NCI-H2227 (cell line): ENCODE results near the gene FOLR1.

ENCODE experiments used
- DNase-seq: peaks from one replicate; lab custom pipeline; 2025; ENCODE audit not compliant: unreplicated experiment; lab: John Stamatoyannopoulos, UW

The FOLR1 gene

DNA sequence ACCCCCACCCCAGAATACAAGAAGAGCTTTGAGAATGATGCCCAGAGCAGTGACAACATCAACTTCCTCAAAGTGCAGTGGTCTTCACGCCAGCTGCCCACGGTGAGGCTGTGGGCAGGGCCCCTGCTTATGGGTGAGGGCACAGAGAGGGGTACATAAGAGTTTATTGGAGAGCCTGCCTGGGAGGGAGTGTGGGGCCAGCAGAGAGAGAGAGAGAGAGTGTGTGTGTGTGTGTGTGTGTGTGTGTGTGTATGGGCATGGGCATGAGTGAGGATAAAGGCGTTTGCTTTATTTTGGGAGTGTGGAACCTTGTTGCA, 42.5 kb downstream of the FOLR1 start:
- DNase-seq, result no peak

DNA sequence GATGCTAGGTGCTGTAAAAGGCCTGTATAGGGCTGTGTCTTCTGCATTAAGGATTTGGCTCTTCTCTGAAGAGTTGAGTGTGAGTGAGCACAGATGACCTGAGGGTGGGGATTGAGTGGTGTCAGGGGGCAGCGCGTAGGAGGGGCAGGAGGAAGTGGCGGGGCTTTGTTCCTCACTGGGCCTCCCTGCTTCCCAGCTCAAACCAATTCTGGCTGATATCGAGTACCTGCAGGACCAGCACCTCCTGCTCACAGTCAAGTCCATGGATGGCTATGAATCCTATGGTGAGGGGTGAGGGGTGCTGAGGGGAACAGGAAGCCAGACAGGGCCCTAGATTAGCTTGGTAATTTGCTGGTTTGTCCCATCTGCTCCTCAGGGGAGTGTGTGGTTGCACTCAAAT, 43.0 kb downstream of the FOLR1 start:
- DNase-seq, result no peak

DNA sequence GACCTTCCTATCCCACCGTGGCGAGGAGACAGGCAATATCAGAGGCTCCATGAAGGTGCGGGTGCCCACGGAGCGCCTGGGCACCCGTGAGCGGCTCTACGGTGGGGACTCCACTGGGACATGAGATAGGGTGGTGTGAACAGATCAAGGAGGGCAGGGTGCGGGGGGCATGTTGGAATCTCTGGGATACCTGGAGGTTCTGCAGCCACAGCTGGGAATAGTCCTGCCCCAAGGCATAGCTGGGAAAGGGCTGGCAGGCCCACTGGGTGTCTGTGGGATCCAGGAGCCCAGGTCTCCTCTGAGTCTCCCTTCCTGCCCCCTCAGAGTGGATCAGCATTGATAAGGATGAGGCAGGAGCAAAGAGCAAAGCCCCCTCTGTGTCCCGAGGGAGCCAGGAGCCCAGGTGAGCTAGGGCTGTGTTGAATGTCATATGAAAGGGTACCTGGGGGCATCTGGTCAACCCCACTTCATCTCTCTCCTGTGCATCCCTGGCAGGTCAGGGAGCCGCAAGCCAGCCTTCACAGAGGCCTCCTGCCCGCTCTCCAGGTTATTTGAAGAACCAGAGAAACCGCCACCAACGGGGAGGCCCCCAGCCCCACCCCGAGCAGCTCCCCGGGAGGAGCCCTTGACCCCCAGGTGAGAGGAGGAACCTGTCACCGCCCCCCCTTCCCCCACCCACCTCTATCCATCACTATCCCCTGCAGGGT, 43.6 kb downstream of the FOLR1 start:
- DNase-seq, result no peak

DNA sequence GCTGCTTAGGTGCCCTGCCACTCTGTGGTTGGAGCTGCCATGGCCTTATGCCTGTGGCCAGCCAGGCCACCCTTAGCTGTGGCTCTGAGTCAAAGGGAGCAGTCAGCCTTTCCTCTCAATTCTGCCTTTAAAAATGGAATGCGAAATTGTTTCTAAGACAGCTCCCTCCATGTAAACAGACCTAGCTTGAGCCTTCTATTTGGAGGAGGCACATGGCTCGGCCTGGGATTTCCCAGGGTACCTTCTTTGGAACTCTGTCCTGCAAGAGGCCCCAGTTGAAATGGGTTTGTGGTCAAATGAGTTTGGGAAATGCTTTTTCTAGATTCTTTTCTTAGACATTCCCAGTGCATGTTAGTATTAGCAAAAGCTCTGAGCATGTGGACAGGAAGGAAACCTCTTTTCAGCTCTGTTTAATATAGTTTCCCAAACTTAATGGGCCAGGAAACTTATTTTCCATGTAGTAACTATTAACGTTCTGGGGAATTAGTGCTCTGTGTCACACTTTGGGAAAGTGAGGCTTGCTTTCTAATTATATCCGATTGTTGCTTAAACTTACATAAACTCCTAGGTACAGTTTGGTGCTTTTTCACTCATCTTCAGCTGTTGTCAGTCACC, 44.2 kb downstream of the FOLR1 start:
- no peak for DNase-seq

DNA sequence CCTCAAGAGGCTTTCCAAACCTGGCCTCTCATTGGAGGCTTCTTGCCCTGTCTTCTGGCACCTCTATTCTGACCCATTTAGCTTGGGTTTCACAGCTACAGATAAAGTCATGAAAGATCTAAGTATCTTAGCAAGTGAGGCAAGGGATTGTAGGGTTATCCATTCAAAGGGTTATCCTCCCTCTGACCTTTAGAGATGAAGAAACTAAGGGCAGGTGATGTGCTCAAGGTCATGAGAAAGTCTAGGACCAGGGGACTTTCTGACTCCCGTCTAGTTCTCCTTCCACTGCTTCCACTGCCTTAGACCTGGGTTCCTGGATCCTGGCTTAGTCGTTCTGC, 44.8 kb downstream of the FOLR1 start:
- no peak for DNase-seq

DNA sequence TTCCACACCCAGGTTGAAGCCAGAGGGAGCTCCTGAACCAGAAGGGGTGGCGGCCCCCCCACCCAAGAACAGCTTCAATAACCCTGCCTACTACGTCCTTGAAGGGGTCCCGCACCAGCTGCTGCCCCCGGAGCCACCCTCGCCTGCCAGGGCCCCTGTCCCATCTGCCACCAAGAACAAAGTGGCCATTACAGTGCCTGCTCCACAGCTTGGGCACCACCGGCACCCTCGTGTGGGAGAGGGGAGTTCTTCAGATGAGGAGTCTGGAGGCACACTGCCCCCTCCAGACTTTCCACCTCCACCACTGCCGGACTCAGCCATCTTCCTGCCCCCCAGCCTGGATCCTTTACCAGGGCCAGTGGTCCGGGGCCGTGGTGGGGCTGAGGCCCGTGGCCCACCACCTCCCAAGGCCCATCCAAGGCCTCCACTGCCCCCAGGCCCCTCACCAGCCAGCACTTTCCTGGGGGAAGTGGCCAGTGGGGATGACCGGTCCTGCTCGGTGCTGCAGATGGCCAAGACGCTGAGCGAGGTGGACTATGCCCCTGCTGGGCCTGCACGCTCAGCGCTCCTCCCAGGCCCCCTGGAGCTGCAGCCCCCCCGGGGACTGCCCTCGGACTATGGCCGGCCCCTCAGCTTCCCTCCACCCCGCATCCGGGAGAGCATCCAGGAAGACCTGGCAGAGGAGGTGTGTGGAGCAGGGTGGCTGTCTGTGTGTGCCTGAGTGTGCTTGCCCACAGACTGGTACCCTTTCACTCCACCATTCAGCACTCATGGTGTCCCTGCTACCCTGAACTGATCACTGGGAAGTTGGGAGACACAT, 45.4 kb downstream of the FOLR1 start:
- DNase-seq, result no peak

DNA sequence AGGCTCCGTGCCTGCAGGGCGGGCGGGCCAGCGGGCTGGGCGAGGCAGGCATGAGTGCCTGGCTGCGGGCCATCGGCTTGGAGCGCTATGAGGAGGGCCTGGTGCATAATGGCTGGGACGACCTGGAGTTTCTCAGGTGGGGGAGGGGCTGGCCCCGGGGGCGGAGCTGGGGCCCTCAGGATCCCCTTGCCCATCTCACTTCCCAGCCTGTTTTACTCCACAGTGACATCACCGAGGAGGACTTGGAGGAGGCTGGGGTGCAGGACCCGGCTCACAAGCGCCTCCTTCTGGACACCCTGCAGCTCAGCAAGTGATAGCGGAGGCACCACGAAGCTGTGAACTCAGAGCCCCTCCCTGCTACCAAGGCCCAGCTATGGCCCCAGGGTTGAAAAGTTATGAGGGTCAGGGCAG, 46.1 kb downstream of the FOLR1 start:
- DNase-seq, result no peak

DNA sequence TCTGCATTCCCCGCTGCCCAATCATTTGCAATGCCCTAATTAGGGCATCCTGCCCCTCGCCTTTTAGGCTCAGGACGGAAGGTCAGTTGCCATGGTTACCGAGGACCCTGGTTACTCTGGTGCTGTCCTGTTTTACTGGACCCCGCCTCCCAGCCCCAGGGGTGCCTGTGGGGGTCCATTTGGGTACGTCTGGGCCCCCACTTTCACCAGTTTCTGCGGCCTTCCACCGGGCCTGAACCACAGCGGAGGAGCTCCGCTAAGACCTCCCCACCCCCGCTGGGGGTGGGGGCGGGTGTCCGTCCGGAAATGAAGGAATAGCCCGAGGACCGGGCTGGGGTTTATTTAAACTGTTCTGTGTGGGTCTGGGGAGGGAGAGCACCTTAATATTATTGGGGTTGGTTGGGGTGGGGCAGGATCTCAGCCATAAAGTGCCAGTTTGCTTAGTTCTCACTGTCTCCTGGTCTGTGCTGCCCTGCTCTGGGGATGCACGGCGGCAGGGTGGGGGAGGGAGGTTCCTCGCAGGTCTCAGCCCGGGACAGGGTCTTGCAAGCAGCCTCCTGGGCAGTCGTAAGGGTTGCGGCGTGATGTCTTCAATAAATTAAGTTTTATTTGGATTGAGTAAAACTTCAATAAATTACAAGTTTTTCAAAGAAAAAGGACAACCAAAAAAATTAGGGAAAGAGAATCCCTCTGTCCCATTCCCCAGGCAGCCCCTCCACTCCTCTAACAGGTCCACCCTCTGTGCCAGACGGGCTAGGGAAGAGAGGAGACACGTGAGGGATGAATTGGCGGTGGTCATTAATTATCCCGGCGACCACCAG, 46.8 kb downstream of the FOLR1 start:
- DNase-seq, result no peak

DNA sequence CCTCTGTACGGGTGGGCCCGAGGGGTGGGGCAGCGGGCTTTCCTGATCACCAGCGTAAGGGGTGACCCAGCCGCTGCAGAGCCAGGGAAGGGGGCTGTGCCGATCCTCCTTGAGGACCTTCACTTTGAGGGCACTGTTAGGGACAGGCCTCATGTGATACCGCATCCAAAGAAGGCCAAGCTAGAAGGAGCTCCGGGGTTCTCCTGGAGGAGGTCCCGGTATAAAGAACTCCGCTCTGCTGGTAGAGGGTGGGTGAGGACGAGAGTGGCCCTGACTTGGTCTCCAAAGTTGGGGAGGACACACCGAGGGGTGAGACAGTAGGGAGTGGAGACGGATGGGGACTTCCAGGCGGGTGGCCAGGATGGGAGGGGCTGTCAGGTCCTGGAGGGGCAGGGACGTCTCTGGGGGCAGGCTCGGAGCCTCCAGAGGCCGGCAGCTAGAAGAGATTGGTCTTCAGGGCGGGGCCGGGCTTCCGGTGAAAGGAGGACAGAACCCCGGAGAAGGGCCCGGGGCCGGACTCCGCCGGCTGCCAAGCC, 47.4 kb downstream of the FOLR1 start:
- DNase-seq, result no peak

DNA sequence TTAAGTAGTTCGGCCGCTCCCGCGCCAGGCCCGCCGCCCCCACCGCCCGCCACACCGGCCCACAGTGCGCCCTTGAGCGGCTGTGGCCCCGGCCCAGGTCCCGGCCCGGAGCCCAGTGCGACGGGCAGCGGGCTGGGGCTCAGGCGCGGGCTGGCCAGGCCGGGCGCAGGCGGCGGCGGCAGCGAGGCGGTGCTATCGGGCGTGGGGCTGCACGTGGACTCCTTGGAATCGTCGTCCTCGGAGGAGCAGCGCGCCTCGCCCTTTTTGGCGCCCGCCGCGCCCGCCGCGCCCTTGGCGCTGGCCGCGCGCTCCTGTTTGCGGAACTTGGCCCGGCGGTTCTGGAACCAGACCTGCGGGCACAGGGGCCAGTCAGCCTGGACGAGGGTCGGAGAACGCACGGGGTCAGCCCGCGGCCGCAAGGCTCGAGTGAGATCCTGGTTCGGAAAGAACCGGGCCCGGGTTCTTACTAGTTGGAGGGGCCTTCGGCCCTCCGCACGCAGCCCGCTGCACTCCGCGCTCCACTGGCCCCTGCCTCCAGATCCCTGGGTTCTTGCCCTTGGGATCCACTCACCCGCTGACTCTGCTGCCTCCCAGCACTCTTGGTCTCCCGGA, 48.0 kb downstream of the FOLR1 start:
- no peak for DNase-seq

DNA sequence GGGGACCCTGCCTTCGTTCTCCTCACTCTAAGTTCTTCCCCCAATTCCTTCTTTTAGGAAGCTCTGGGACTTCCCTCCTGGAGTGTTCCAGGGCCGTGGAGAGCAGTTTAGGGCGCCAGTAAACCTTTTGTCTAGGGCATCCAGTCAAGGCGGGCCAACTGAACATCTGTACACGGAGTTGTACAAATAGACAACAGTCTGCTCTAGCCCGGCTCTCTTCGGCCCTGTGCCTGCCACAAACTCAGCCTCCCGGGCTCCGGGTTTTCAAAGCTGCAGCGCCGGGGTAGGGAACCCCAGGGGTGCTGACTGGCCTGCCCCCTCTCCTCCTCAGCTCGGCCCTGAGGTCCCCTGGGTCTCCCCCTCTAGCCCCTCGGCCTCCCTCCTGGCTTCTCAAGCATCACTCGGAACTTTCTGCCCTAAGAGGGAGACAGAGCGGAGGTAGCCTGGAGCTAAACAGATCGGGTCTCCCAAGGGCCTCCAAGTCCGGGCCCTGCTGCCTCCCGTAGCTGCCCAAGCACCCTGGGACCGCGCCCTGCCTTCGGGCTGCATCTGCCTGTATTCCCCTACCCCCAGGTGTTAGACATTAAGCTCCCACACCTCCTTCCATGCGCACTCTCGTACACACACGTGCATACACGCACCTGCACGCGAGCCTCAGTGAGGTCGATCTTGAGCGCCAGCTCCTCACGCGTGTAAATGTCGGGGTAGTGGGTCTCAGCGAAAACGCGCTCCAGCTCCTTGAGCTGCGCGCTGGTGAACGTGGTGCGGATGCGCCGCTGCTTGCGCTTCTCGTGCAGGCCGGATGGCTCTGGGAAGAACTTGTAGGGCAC, 48.7 kb downstream of the FOLR1 start:
- DNase-seq, result no peak

DNA sequence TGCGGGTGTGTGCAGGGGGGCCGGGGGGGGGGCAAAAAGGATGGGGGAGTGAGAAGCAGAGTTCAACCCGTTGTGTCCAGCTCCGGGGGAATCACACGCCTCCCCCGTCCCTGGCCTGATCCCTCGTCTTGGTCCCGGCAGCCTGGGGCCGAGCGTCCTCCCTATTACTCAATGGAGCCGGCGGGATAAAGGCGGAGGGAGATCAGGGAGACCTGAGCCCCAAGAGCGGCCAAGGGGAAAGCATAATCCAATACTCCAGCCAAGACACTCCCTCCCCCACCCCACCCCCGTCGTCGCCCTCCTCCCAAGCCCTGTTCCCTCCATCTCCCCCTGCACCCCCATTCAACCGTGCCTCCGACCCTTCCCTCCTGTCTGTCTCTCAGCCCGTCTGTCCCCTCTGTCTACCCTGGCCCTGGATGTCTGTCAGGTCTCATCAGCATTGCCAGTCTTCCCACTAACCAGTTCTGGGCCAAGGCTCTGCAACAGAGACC, 49.4 kb downstream of the FOLR1 start:
- no peak for DNase-seq

DNA sequence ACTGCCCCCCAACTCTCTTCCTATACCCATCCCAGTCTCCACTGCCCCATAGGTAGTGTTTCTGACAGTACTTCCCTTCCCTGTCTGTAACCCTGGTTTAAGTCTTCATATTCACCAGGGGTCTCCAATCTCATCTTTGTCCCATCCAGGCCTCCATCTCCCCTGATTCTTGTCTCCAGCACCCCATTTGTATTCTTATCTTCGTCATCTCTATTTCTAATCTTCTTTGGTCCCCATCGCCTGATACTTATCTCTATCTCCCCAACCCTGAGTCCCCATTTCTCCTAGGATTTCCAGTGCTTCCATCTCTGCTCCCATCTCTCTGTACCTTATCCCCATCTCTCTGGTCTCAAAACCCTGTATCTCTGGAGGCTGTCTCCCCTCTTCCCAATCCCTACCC, 50.2 kb downstream of the FOLR1 start:
- DNase-seq, result no peak

DNA sequence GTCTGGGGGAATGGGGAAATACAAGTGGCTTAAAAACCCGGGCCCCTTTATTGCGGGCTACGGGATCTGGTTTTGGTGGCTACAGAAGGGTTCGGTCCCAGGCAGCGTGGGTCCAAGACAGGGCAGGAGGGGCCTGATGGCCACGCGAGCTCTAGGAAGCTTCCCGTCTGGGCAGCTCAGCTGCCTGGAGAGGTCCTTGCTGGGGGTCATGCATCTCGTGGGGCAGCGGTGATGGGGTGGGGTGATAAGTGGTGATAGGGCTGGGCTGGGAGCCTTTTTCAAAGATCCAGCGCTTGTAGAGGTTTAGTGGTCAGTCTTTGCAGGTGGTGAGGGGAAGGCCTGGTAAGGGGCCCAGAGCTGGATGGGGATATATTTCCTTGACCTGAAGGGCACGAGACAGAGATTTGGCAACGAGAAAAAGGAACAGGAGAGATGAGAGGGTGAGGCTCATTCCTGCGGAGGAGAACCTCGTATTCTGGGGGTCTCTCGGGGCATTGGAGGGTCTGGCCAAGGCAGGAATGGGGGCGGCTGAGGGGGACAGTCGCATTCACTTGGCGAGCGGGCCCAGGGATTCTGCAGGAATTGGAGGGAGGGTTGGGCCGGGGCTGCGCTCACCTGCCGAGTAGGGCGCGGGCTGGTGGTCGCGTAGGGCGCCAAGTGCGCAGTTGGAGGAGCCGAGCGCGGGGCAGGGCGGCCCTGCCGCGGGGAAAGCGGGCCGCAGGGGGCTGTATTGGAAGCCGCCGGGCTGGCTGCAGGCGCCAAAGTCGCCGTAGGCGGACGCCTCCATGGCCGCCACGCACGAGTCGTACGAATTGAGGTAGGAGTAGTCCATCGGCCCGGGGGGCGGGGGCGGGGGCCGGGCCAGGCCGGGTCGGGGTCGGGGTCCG, 51.5 kb downstream of the FOLR1 start:
- DNase-seq, result no peak

DNA sequence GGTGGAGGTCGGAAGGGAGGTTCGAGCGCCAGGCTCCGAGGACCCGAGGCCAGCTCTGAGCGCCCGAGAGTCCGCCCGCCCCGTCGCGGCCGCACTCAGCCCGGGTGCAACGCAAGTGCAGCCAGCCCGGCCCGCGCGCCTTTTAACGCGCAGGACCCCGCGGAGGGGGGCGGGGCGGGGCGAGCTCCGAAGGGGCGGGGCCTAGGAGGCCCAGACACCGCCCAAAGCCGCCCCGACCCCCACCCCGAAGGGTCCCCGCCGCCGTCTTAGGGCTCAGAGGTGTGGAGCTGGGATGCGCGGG, 52.1 kb downstream of the FOLR1 start, which contains the start of gene PHOX2A:
Gene PHOX2A, minus strand, starts transcription at position 117 of the 301 bp plus-strand sequence. CDS start 172 bp downstream, outside the sequence.
- DNase-seq, result no peak

DNA sequence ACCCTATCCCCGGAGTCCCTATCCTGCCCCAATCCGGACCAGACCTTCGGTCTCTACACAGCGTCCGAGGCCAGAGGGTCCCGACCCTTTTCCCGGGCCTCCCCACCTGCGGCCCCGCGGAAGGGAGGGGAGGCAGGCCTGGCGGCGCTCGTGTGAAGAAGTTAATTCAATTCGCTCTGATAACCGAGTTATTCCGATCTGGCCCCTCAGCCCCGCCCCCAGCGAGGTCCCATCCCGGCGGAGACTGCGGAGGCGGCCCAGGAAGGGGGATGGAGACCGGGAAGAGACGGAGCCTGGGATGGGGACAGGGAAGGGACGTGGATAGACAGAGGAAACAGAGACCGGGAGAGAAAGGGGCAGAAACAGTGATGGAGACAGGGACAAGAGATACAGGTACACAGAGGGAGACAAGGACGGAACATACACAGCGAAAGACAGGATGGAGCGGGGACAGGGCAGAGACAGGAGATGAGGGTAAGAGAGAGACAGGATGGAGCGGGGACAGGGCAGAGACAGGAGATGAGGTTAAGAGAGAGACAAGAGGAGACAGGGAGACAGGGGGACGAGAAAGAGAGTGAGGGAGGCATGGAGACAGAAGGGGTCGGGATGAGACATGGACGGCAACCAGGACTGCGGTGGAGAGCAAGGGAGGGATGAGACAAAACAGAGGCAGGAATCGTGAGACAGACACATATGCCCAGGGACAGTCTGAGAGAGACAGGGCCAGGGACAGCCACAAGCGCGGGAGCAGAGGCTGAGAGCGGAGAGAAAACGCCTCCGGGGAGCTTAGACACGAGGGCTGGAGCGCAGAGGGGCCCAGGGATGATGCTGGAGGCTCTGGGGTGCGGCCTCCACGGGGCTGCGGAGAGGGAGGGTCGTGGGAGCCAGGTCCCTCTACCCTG, 52.7 kb downstream of the FOLR1 start:
- no peak for DNase-seq

DNA sequence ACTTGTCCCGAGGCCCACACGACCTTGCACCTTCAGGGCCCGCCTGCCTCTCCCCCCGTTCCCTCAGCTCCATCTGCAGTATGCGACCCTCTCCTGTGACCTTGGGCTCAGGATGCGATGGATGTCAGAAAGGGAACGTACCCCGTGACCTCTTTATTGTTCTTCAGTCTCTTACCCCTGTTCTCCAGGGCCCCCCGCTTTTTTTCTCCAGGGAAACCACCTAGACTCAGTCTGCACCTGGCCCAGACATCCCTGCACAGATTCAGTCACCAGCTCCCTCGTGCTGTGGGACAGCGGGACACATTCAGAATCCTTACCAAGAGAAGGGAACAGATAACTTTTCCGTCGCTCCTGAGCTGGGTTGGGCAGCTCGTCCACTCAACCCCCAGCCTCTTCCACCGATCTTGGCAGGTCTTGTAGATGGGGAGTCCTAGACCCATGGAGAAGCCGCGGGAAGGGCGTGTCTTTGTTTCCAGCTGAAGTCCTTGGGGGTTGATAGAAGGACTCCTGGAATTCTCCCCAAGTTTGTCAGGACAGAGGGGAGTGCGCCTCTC, 53.4 kb downstream of the FOLR1 start:
- no peak for DNase-seq
